HG03103 (cell line): Measurements from ENCODE around the gene RNF175.
"Not testable (repeated sequence)": the region's sequence is repeated elsewhere in the genome, so short reads cannot be mapped to it uniquely, and the experiment has no call there.

Experiments used
- ATAC-seq: cut with Tn5 transposase; IDR thresholded peaks from one replicate; pipeline ENCODE4 v1.9.1; 2021; ENCODE audit warnings: low read depth; ENCODE audit not compliant: unreplicated experiment

Gene RNF175

GRCh38 chr4:153684971-153685371, 74.9 kb downstream of the RNF175 start:
- no peak for ATAC-seq

- peak; percentile 92 for ATAC-seq
These were observed 75.4 kb downstream of the RNF175 start, which contains the start of gene TLR2 for GRCh38 chr4:153684182-153684970. Gene TLR2 (plus strand): TSS chr4:153684280. CDS start chr4:153702908, 18,628 bp downstream.

GRCh38 chr4:153683763-153684181, 76.1 kb downstream of the RNF175 start:
- ATAC-seq = no peak

- no peak for ATAC-seq
These were observed 80.3 kb downstream of the RNF175 start for GRCh38 chr4:153679486-153679885.

- ATAC-seq = no peak
These were observed 82.8 kb downstream of the RNF175 start for GRCh38 chr4:153676984-153677383.

GRCh38 chr4:153676486-153676885, 83.3 kb downstream of the RNF175 start:
- ATAC-seq = no peak

- no peak for ATAC-seq
These were observed 90.0 kb downstream of the RNF175 start for GRCh38 chr4:153669838-153670237.

GRCh38 chr4:153668647-153669046, 91.2 kb downstream of the RNF175 start:
- ATAC-seq = no peak

- ATAC-seq = not testable (repeated sequence)
These were observed 93.3 kb downstream of the RNF175 start for GRCh38 chr4:153666505-153666904.

DNA sequence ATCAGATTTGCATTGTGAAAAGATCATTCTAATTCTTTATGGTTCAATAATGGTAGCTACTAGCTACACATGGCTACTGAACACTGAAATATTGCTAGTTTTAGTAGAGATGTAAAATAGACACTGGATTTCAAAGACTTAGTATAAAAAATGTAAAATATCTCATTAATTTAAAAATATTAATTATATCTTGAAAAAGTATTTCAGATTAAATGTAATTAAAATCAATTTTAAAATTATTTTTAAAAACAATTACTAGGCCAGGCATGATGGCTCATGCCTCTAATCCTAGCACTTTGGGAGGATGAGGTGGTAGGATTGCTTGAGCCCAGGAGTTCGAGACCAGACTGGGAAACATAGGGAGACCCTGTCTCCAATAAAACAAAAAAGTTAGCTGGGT, 96.2 kb downstream of the RNF175 start:
- no peak for ATAC-seq

DNA sequence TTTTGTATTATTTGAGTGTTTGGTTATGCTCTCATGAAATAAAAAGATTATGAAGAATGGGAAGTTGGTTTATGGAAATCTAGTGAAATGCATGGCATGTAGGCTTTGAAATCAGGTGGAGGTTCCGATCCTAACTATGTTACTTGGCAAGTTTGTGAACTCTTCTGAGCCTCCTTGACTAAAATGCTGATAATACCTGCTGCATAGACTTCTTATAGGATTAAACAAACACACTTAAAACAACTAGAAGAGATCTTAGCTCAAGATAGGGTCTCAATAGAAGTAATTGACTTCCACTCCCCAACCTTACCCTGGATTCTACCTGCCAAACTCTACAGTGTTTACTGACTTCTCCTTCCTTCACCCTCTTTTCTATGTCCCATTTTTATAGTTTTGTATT, 97.9 kb downstream of the RNF175 start:
- ATAC-seq = no peak

GRCh38 chr4:153661215-153661822, 98.5 kb downstream of the RNF175 start:
- ATAC-seq = no peak
